VCaP (cell line): Measurements from ENCODE around the gene TFPI.
A peak's percentile ranks its signal among the peaks of the same experiment; 100 is the strongest.

Source experiments
- H3K27ac ChIP-seq: fragments of 450-650 bp; 2 replicates; pipeline ENCODE4 v1.5.1; 2017
- TF ChIP-seq, protein P1 (sequence below): fragments of 450-650 bp; conservative IDR thresholded peaks from 2 replicates; pipeline ENCODE4 v1.5.1; 2017; ENCODE audit warnings: mild to moderate bottlenecking, moderate library complexity

TFPI gene

DNA sequence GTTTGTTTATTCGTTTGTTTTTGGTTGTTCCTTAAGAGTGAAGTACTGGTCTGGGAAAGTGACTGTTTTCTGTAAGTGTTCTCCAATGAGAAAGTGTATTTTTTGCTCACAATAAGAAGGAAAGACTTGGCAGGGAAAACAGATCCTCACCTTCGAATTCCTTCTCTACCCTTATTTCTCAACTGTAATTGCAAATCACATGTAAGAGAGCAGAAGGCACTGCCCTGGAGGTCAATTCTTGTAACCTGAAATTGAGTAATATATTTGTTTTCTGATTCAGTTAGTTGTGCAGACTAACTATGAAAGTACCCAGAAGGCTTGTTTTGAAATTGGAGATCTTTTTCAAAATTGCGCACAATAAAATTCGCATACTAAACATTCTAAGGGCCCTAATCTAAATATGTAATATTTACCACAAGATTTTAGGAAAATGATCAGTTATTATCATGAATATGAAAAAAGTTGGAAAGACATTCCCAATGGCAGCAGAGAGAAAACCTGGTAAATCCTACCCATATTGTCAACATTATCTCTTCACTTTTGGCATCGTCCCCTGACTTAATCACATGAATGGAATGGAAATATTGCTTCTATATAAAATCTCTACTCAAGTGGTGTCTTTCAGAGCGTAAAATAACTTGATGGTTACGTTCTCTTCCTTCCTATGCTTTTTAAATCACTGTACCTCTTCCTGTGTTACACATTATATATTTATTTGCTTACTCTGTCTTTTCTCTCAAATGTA, 24.1 kb downstream of the TFPI start:
- H3K27ac ChIP-seq = no peak overlapping the region

DNA sequence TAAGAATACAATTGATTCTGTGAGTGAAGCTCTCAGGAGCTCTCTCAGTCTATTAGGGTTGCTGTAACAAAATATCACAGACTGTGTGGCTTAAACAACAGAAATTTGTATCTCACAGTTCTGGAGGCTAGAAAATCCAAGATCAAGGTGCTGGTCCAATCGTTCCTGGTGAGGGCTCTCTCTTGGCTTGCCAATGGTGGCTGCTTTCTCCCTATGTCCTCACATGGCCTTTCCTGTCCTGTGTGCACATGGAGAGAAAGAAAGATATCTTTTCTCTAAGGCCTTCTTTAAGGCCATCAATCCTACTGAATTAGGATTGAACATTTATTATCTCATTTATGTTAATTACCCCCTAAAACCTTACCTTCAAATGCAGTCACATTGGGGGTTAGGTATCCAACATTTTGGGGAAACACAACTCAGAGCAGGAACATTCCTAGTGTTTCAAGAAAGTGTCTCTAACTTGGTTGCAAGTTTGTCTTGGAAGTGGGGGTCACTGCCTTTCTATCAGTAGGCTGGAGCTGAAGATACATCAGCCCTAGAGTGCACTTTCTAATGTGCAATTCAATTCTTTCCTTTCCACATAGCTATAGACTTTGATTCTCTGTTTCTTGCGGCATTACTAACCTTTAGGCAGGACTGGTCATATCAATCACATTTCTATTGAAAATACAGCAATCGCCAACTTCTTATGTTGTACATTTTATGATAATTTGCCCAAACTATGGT, 24.8 kb downstream of the TFPI start:
- TF ChIP-seq, protein P1, sequence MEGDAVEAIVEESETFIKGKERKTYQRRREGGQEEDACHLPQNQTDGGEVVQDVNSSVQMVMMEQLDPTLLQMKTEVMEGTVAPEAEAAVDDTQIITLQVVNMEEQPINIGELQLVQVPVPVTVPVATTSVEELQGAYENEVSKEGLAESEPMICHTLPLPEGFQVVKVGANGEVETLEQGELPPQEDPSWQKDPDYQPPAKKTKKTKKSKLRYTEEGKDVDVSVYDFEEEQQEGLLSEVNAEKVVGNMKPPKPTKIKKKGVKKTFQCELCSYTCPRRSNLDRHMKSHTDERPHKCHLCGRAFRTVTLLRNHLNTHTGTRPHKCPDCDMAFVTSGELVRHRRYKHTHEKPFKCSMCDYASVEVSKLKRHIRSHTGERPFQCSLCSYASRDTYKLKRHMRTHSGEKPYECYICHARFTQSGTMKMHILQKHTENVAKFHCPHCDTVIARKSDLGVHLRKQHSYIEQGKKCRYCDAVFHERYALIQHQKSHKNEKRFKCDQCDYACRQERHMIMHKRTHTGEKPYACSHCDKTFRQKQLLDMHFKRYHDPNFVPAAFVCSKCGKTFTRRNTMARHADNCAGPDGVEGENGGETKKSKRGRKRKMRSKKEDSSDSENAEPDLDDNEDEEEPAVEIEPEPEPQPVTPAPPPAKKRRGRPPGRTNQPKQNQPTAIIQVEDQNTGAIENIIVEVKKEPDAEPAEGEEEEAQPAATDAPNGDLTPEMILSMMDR = no peak
- no peak overlapping the region for H3K27ac ChIP-seq

More for the DNA sequence above, 24.1 kb downstream of the TFPI start:
- TF ChIP-seq, protein P1 = no peak

- TF ChIP-seq, protein P1 = no peak
- H3K27ac ChIP-seq = peak overlapping the region; percentile 73
Observed at GRCh38 chr2:187528042-187528441, 26.2 kb downstream of the TFPI start.

GRCh38 chr2:187527262-187527661, 27.0 kb downstream of the TFPI start:
- TF ChIP-seq, protein P1 = no peak
- H3K27ac ChIP-seq = peak overlapping the region; percentile 73

GRCh38 chr2:187526792-187527191, 27.4 kb downstream of the TFPI start:
- TF ChIP-seq, protein P1 = no peak
- H3K27ac ChIP-seq = peak overlapping the region; percentile 73

DNA sequence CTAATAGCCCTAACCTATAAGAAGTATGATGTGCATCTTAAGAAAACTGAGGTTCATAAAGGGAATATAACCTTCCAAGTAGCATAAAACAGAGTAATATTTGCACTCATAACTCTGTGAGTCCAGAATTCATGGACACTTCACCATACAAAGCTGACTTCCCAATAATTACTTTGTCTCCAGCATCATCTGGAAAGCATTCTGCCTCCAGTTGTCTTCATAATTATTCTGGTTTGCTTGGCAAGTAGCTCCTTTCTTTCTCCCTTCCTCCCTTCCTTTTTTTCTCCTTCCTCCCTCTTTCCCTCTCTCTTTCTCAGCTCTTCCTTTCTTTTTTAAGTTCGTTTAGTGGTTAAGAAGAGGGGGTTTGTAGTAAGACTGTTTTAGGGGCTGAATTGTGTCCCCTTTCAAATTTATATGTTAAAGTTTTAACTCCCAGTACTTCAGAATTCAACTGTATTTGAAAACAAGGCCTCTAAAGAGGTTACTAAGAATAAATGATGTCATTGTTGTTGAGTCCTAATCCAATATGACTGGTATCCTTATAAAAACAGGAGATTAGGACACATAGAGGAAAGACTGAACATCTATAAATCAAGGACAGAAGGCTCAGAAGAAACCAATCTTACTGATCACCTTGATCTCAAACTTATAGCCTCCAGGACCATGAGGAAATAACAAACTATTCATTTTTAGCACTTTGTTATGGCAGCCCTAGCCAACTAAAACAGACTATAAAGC, 28.9 kb downstream of the TFPI start:
- peak overlapping the region; percentile 73; the same call in 1 of the 2 replicates for H3K27ac ChIP-seq
- TF ChIP-seq, protein P1 = no peak

- H3K27ac ChIP-seq = no peak overlapping the region
- TF ChIP-seq, protein P1 = no peak
Observed at GRCh38 chr2:187523325-187523724, 30.9 kb downstream of the TFPI start.
